Fibroblast of skin of scalp (primary cell): Measurements from ENCODE around the gene CYP46A1.

Source experiments
- DNase-seq: peaks from one replicate; pipeline ENCODE4 v3.0.0-alpha.2; 2013

The CYP46A1 gene

GRCh38 chr14:99731547-99732435 is 47.7 kb downstream of the CYP46A1 start:
- no peak for DNase-seq

- DNase-seq = no peak
Measured at GRCh38 chr14:99732436-99733210, 48.5 kb downstream of the CYP46A1 start.

GRCh38 chr14:99733211-99733539 is 49.1 kb downstream of the CYP46A1 start:
- no peak for DNase-seq

- no peak for DNase-seq
Measured at GRCh38 chr14:99733540-99734405, 49.7 kb downstream of the CYP46A1 start.

GRCh38 chr14:99734406-99735051 is 50.4 kb downstream of the CYP46A1 start:
- no peak for DNase-seq

- no peak for DNase-seq
Measured at GRCh38 chr14:99735189-99736135, 51.4 kb downstream of the CYP46A1 start.

- no peak for DNase-seq
Measured at GRCh38 chr14:99736603-99737371, 52.7 kb downstream of the CYP46A1 start.

GRCh38 chr14:99737451-99737951 is 53.4 kb downstream of the CYP46A1 start:
- DNase-seq = no peak

GRCh38 chr14:99737956-99738667 is 54.0 kb downstream of the CYP46A1 start:
- no peak for DNase-seq

- no peak for DNase-seq
Measured at GRCh38 chr14:99740411-99740810, 56.3 kb downstream of the CYP46A1 start.

GRCh38 chr14:99741227-99741976 is 57.3 kb downstream of the CYP46A1 start:
- no peak for DNase-seq

- no peak for DNase-seq
Measured at GRCh38 chr14:99742074-99742473, 58.0 kb downstream of the CYP46A1 start.

- no peak for DNase-seq
Measured at GRCh38 chr14:99742509-99743487, 58.7 kb downstream of the CYP46A1 start.

GRCh38 chr14:99744199-99744872 is 60.2 kb downstream of the CYP46A1 start:
- peak; percentile 88 for DNase-seq

- DNase-seq = no peak
Measured at GRCh38 chr14:99744873-99745224, 60.8 kb downstream of the CYP46A1 start.

- DNase-seq = peak; percentile 81
Measured at GRCh38 chr14:99745307-99745951, 61.3 kb downstream of the CYP46A1 start.
